GM12873 (cell line): ENCODE measurements around the gene MINDY2.

Source experiments
- CTCF ChIP-seq: IDR thresholded peaks from 2 replicates; pipeline ENCODE4 v1.5.1; 2012; ENCODE audit warnings: low read depth, mild to moderate bottlenecking, moderate library complexity, low read length, control low read depth; ENCODE audit not compliant: insufficient read depth; ENCODE audit errors: missing control alignments

MINDY2 gene

GRCh38 chr15:58770857-58771620, at the start of gene MINDY2:
Gene MINDY2 (plus strand): TSS chr15:58771302. CDS start chr15:58771396, 94 bp downstream.
- TF ChIP-seq CTCF: peak; percentile 50

DNA sequence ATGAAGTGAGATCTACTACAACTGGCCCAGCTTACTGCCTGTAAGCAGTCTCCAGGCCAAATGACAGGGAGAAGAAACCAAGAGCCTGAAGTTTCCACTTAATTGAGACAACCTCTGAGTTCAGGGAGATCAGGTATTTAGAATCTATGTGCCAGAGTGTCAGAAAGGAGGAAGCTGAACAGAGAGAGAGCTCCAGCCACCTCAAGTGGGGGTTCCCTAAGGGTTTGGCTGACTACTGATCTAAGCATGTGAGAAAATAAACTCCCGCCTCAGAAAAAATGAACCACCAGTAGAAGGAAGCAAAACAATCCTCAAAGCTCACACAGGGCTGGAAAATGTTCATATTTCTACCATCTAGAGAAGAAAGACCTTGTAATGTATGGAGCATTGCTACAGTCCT, 46.6 kb upstream of the MINDY2 start:
- no peak for TF ChIP-seq CTCF

- no peak for TF ChIP-seq CTCF
These were observed 44.2 kb upstream of the MINDY2 start for GRCh38 chr15:58726867-58727266.

DNA sequence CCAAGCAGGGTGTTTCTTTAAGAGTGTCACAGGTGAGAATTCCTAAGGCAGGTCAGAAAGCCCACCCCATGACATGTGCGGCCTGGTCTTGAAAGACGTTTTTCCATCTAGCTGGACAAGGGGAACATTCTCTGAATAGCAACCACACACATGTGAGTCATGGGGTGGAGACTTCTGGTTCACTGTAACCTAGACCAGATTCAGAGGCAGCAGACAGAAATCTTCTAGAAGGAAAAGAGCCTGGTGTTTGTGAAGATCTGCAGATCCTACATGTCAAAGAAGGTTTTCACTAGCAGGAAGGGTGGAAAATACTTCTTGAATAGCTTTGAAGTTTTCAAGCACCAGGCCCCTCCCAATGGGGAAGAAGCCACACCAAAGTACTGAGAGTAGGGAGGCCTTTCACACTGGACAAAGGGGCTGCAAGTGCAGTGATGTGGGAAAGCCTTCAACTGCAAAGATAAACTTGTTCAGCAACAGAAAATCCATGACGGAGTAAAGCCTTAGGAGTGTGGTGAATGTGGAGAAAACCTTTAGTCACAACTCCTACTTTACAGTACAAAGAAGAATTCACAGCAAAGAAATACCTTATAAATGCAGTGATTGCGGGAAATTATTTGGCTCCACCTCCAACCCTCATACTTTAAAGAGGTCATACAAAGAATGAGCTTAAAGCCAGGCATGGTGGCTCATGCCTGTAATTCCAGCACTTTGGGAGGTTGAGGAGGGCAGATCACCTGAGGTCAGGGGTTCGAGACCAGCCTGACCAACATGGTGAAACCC, 39.2 kb upstream of the MINDY2 start:
- no peak for TF ChIP-seq CTCF

DNA sequence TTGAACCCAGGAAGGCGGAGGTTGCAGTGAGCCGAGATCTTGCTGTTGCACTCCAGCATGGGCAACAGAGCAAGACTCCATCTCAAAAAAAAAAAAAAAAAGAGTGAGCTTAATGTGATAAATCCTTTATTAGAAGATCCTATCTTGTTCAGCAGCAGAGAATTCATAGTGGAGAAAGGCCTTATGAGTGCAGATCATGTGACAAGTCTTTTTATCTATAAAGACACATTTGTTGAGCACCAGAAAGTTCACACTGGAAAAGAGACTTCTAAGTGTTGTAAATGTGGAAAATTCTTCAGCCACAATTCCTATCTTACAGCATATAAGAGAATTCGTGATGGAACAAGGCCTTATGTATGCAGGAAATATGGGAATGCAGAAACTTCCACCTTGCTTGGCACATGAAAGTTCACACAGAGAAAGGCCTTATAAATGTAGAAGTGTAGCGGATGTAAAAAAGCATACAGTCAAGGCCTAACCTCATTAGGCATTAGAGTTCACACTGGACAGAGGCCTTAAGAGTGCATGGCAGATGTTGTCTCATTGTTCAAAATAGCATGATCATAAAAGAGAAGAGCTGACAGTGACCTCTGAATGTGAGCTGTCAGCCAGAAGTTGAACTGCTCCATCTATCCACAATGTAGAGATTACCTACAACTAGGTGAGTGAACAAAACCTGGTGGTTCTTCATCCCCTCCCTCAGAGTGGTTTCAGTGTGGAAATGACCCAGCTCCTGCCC, 38.3 kb upstream of the MINDY2 start:
- TF ChIP-seq CTCF: no peak

DNA sequence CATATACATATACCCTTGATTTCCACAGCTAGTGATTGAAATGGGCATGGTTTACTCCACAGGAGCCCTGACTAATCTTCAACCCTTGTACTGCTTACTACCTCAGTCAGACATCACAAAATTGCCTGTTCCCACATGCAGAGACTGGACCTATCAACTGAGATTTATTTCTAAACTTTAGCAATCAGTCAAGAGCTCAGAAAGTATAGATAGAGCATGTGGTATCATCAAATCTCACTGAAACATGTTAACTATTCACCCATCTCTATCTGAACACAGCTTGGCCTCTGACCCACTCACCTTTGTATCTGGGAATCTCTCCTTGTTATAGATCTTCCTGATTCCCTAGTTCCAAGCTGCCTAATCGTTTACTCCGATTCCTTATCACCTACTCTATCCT, 36.2 kb upstream of the MINDY2 start:
- no peak for TF ChIP-seq CTCF
